Measurements from ENCODE around the gene MYL12B. TPM values are rescaled to one million over a fixed set of nuclear protein-coding genes. Genes with fewer than 3 reads are reported as not detected.

The MYL12B gene
- total RNA-seq, 2 experiments from 2014 or later: 354 to 358 TPM

DNA sequence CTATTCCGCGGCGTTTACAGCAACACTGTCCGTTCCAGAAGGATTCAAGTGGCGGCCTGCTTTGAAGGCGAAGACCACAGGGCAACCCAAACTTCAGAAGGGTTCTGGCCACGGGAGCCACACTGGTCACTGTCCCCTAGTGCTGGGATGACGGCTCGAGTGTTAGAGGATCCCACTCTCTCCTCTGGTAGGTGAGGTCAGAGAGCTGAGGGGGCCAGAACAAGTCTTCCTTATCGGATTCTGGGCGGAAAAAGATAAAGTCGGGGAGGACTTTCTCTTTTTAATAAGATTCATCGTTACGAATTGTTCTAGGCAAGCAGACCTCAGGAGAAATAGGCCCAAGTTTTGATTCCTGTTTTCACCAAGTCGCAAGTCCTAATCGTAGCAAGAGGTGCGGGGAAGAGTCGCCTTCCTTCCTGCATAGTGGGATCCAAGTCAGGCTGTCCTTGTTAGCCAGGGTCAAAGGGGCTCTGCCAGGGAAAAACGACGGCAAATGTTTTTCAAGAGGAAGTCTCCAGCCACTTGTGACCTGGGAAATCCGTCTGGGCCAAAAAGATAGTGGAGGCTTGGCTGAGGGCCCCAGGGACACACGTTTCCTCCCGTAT lies 15.2 kb upstream of the MYL12B start:
- no peak for ATAC-seq (ENCODE audit: low read depth)
- POLR2A ChIA-PET: interaction anchor here (0.7 to 8.3 kb wide), 28 partner anchors 8 to 641 kb away, joined by 3 to 159 read pairs (median 6); partner anchors contain the start of genes MYL12B and SMCHD1
- peaks cover 30% of the 10 kb centered on the region for H3K4me1 Mint-ChIP-seq
- peak; percentile 53 for DNase-seq
- peak overlapping the region; percentile 99 for H3K27ac Mint-ChIP-seq
- peak overlapping the region; percentile 92 for H3K4me3 Mint-ChIP-seq
- peaks cover 31% of the 10 kb centered on the region for H3K36me3 Mint-ChIP-seq
- peaks cover 5% of the 10 kb centered on the region for H3K9me3 Mint-ChIP-seq
- no peaks in the 10 kb centered on the region for H3K27me3 Mint-ChIP-seq

DNA sequence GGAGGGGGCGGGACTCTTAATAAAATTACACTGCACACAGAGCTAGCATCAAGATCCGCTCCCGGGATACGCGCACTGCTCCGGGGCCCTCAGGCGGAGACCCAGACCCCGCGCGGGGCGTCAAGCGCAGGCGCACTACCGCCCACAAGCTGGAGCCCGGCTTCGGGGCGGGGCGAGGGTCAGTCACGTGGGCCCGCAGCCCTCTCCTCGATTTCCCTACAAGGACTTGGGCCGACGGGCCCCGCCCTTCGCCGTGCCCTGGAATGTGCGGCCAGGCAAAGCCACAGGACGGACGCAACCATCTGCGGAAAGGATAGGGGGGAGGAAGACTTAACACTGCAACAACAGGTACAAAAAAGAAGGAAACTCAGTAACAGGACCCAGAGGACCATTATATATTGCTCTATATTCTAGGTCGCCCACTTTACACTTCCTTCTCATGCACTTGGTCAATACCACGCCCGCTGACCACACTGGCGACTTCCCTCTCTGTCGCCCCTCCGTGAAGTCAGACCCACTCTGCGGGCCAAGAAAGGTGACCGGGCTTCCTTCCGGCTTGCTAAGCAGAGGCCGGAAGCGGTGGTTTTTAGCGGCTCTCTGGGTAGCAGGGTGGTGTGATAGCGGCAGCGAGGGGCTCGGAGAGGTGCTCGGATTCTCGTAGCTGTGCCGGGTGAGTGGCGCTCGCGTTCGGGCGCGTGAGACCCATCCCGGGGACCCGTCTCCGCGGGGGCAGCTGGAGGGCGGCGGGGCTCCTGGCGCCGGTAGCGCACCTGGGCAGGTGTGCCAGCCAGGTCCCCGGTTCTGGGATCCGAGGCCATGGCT lies 14.5 kb upstream of the MYL12B start, which contains the start of gene MYL12A:
Gene MYL12A, plus strand, starts transcription at position 562 of the 822 bp plus-strand sequence. CDS start 5,447 bp downstream, outside the sequence.
- ATAC-seq (ENCODE audit: low read depth) (peak; percentile 80), DNase-seq (peak; percentile 98)
- Mint-ChIP-seq H3K4me1 (peaks cover 35% of the 10 kb centered on the region), H3K27ac (peak within 1 kb of the TSS; percentile 99), H3K36me3 (peaks cover 29% of the 10 kb centered on the region), H3K4me3 (peak within 1 kb of the TSS; percentile 92), H3K27me3 (no peaks in the 10 kb centered on the region), H3K9me3 (no peaks in the 10 kb centered on the region)
- POLR2A ChIA-PET: interaction anchor here (0.7 to 8.3 kb wide), 35 partner anchors 8 to 659 kb away, joined by 3 to 159 read pairs (median 6); partner anchors contain the start of genes MYL12B, SMCHD1 and TGIF1

GRCh38 chr18:3248062-3248657 lies 13.8 kb upstream of the MYL12B start:
- no peak for DNase-seq
- peak overlapping the region; percentile 92 for H3K4me3 Mint-ChIP-seq
- no peaks in the 10 kb centered on the region for H3K9me3 Mint-ChIP-seq
- peaks cover 33% of the 10 kb centered on the region for H3K36me3 Mint-ChIP-seq
- H3K27ac Mint-ChIP-seq: peak overlapping the region; percentile 99
- H3K4me1 Mint-ChIP-seq: peaks cover 42% of the 10 kb centered on the region
- ATAC-seq (ENCODE audit: low read depth): no peak
- POLR2A ChIA-PET: interaction anchor here (0.7 to 8.3 kb wide), 31 partner anchors 8 to 659 kb away, joined by 3 to 159 read pairs (median 6); partner anchors contain the start of genes MYL12B, SMCHD1 and TGIF1
- H3K27me3 Mint-ChIP-seq: no peaks in the 10 kb centered on the region

- POLR2A ChIA-PET: interaction anchor here (0.7 to 8.3 kb wide), 23 partner anchors 7 to 612 kb away, joined by 3 to 159 read pairs (median 6); partner anchors contain the start of genes MYL12B and SMCHD1
- DNase-seq: no peak
- H3K27me3 Mint-ChIP-seq: no peaks in the 10 kb centered on the region
- no peak for ATAC-seq (ENCODE audit: low read depth)
- peak overlapping the region; percentile 92 for H3K4me3 Mint-ChIP-seq
- H3K27ac Mint-ChIP-seq: peak overlapping the region; percentile 99
- H3K9me3 Mint-ChIP-seq: no peaks in the 10 kb centered on the region
- H3K36me3 Mint-ChIP-seq: peaks cover 39% of the 10 kb centered on the region
- peaks cover 46% of the 10 kb centered on the region for H3K4me1 Mint-ChIP-seq
Observed at GRCh38 chr18:3248658-3249359, 13.1 kb upstream of the MYL12B start.

- Mint-ChIP-seq H3K36me3 (peaks cover 45% of the 10 kb centered on the region), H3K4me3 (peak overlapping the region; percentile 92), H3K27ac (peak overlapping the region; percentile 92), H3K4me1 (peaks cover 44% of the 10 kb centered on the region), H3K27me3 (no peaks in the 10 kb centered on the region), H3K9me3 (no peaks in the 10 kb centered on the region)
- DNase-seq (no peak), ATAC-seq (ENCODE audit: low read depth) (no peak)
- POLR2A ChIA-PET: interaction anchor here (0.6 to 8.3 kb wide), 10 partner anchors 10 to 614 kb away, joined by 3 to 159 read pairs (median 6); partner anchors contain the start of gene MYL12B
Observed at GRCh38 chr18:3250237-3251107, 11.5 kb upstream of the MYL12B start.

DNA sequence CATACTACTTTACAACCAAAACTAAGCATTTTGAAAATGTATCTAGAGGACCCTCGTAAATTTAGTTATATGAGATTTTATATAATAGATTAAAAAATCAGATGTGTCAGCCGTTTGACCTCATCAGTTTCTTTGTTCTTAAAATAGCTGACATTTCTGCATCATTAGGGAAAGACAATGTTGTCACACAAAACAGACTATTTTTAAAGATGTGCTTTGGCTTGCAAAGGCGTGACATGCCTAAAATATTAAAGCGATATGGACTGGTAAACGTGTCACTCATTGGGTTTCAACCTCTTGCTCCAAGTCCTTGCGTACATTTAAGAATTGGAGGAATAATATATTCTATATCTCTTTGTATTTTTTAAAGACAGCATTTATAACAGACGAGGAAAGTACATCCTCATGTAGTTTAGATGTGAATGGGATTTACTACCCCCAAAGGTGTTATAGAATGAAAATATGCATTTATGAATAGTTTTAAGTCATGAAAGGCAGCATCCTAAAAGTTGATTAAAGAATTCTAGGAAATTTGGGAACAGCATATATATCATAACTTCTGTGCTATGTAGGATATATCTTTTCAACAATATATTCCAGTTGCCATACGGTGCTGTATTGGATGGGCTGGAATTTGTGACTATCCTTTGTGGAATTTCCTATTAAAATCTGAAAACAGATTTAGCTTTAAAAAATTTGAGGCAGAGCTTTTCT lies 10.5 kb upstream of the MYL12B start:
- H3K27ac Mint-ChIP-seq: peak overlapping the region; percentile 72
- ATAC-seq (ENCODE audit: low read depth) (no peak), DNase-seq (no peak)
- no peaks in the 10 kb centered on the region for H3K27me3 Mint-ChIP-seq
- peaks cover 41% of the 10 kb centered on the region for H3K4me1 Mint-ChIP-seq
- POLR2A ChIA-PET: interaction anchor here (0.6 to 8.3 kb wide), 7 partner anchors 9 to 351 kb away, joined by 3 to 159 read pairs (median 6); partner anchors contain the start of gene MYL12B
- H3K4me3 Mint-ChIP-seq: peak overlapping the region; percentile 79
- H3K36me3 Mint-ChIP-seq: peaks cover 51% of the 10 kb centered on the region
- no peaks in the 10 kb centered on the region for H3K9me3 Mint-ChIP-seq

GRCh38 chr18:3251963-3252277 lies 10.0 kb upstream of the MYL12B start:
- DNase-seq: no peak
- Mint-ChIP-seq H3K27ac (peak overlapping the region; percentile 72), H3K9me3 (no peaks in the 10 kb centered on the region), H3K4me1 (peaks cover 41% of the 10 kb centered on the region), H3K27me3 (no peaks in the 10 kb centered on the region), H3K4me3 (peak overlapping the region; percentile 79), H3K36me3 (peaks cover 55% of the 10 kb centered on the region)
- ATAC-seq (ENCODE audit: low read depth): no peak
- POLR2A ChIA-PET: interaction anchor here (1.6 to 8.3 kb wide), 3 partner anchors 8 to 200 kb away, joined by 3 to 159 read pairs (median 9); partner anchors contain the start of gene MYL12B

- Mint-ChIP-seq H3K9me3 (no peaks in the 10 kb centered on the region), H3K4me3 (peak overlapping the region; percentile 69), H3K36me3 (peaks cover 63% of the 10 kb centered on the region), H3K4me1 (peaks cover 45% of the 10 kb centered on the region), H3K27me3 (no peaks in the 10 kb centered on the region), H3K27ac (peak overlapping the region; percentile 54)
- DNase-seq: no peak
- POLR2A ChIA-PET: interaction anchor here (0.9 to 8.3 kb wide), 3 partner anchors 8 to 199 kb away, joined by 3 to 159 read pairs (median 3); partner anchors contain the start of gene MYL12B
- ATAC-seq (ENCODE audit: low read depth): no peak
Observed at GRCh38 chr18:3252843-3253242, 9.1 kb upstream of the MYL12B start.

DNA sequence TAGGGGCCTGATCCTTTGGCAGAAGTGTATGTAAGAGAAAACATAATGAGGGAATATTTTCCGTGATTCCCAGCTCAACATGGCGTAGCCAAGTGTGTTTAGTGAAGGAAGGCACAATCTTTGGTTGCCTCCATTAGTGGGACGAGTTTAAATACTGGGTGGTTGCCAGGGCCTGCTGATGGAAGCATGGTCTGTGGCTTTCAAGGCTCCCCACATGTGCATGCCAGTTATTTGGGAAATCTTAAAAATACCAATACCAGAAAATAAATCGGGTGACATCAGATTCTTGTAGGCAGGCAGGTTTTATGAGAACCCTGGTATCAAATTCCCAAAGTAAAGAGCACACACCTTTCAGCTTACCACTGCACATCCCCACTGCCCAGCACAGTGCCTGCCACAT lies 7.2 kb upstream of the MYL12B start:
- DNase-seq: no peak
- Mint-ChIP-seq H3K9me3 (no peaks in the 10 kb centered on the region), H3K27ac (peak overlapping the region; percentile 45), H3K4me3 (peak overlapping the region; percentile 22), H3K36me3 (peaks cover 69% of the 10 kb centered on the region), H3K27me3 (no peaks in the 10 kb centered on the region), H3K4me1 (peaks cover 58% of the 10 kb centered on the region)
- no peak for ATAC-seq (ENCODE audit: low read depth)
- POLR2A ChIA-PET: interaction anchor here (1.6 to 2.2 kb wide), 2 partner anchors 7 to 10 kb away, joined by 3 to 14 read pairs; partner anchors contain the start of gene MYL12A

DNA sequence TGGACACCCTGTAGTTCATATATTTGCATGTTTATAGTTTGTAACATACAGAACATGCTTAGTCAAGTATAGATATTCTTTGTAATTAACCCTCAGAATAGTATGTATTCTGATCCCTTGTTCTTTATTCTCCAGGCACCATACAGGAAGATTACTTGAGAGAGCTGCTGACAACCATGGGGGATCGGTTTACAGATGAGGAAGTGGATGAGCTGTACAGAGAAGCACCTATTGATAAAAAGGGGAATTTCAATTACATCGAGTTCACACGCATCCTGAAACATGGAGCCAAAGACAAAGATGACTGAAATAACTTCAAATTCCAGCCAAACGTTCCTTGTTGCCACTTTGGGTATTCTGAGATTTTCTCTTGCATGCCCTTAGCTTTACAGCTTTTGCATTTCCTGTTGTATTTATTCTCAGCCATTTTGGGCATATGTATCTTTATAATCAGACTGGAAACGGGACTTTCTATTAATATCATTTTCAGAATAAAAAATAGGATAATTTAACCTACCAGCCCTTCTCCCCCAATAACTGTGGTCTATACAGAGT lies 6.2 kb upstream of the MYL12B start:
- POLR2A ChIA-PET: interaction anchor here (2.2 kb wide), 1 partner anchor 8 kb away, joined by 14 read pairs; the partner anchor contains the start of gene MYL12A
- H3K27me3 Mint-ChIP-seq: no peaks in the 10 kb centered on the region
- H3K27ac Mint-ChIP-seq: peak overlapping the region; percentile 42
- H3K9me3 Mint-ChIP-seq: no peaks in the 10 kb centered on the region
- DNase-seq (no peak), ATAC-seq (ENCODE audit: low read depth) (no peak)
- H3K4me1 Mint-ChIP-seq: peaks cover 57% of the 10 kb centered on the region
- peaks cover 60% of the 10 kb centered on the region for H3K36me3 Mint-ChIP-seq
- no peak overlapping the region for H3K4me3 Mint-ChIP-seq
